GOT3 (cell line): ENCODE measurements around the gene TTBK2.
"Not testable (repeated sequence)": the region's sequence is repeated elsewhere in the genome, so short reads cannot be mapped to it uniquely, and the experiment has no call there.

Experiments used
- DNase-seq: peaks from one replicate; lab custom pipeline; 2025; ENCODE audit warnings: mixed read lengths; lab: John Stamatoyannopoulos, UW

TTBK2 gene

GRCh38 chr15:42826251-42826890 is 94.2 kb downstream of the TTBK2 start:
- DNase-seq, result no peak

- no peak for DNase-seq
Observed at GRCh38 chr15:42825599-42825998, 95.0 kb downstream of the TTBK2 start.

- DNase-seq, result no peak
Observed at GRCh38 chr15:42820811-42821210, 99.8 kb downstream of the TTBK2 start.

GRCh38 chr15:42819786-42820185 is 100.8 kb downstream of the TTBK2 start:
- no peak for DNase-seq

GRCh38 chr15:42811433-42811832 is 109.1 kb downstream of the TTBK2 start:
- DNase-seq, result no peak

- DNase-seq, result no peak
Observed at GRCh38 chr15:42808913-42809312, 111.7 kb downstream of the TTBK2 start.

- no peak for DNase-seq
Observed at GRCh38 chr15:42805266-42805665, 115.3 kb downstream of the TTBK2 start.

- no peak for DNase-seq
Observed at GRCh38 chr15:42804739-42805138, 115.8 kb downstream of the TTBK2 start.

GRCh38 chr15:42803436-42803835 is 117.1 kb downstream of the TTBK2 start:
- DNase-seq, result no peak

GRCh38 chr15:42802168-42802567 is 118.4 kb downstream of the TTBK2 start:
- no peak for DNase-seq

- DNase-seq, result no peak
Observed at GRCh38 chr15:42800731-42801474, 119.7 kb downstream of the TTBK2 start.

- no peak for DNase-seq
Observed at GRCh38 chr15:42798802-42799201, 121.8 kb downstream of the TTBK2 start.

- DNase-seq, result no peak
Observed at GRCh38 chr15:42796955-42797782, 123.4 kb downstream of the TTBK2 start.

GRCh38 chr15:42788725-42789124 is 131.9 kb downstream of the TTBK2 start:
- DNase-seq, result no peak

GRCh38 chr15:42786978-42787377 is 133.6 kb downstream of the TTBK2 start:
- no peak for DNase-seq

- no peak for DNase-seq
Observed at GRCh38 chr15:42785569-42785968, 135.0 kb downstream of the TTBK2 start.

- no peak for DNase-seq
Observed at GRCh38 chr15:42784705-42785104, 135.9 kb downstream of the TTBK2 start.

GRCh38 chr15:42782716-42783115 is 137.9 kb downstream of the TTBK2 start:
- DNase-seq, result no peak

- no peak for DNase-seq
Observed at GRCh38 chr15:42775416-42775815, 145.2 kb downstream of the TTBK2 start.

GRCh38 chr15:42772901-42773300 is 147.7 kb downstream of the TTBK2 start:
- DNase-seq, result no peak

- no peak for DNase-seq
Observed at GRCh38 chr15:42772144-42772543, 148.4 kb downstream of the TTBK2 start.

GRCh38 chr15:42766109-42766508 is 154.5 kb downstream of the TTBK2 start:
- not testable (repeated sequence) for DNase-seq
